Stomach (tissue), 4 donors: ENCODE measurements around the gene COL9A2.

ENCODE experiments used
- CTCF ChIP-seq, 7 experiments: fragments of 450-650 bp in 4 of 7; fragments of 200-600 bp in 3 of 7; sonication (generic) in 3 of 7; IDR thresholded peaks; one replicate each; pipeline ENCODE4 v1.5.1; 2016 to 2019; ENCODE audit warnings: antibody characterized with exemption in 7 of 7, control low read depth in 2 of 7, mild to moderate bottlenecking in 1 of 7
- EP300 ChIP-seq: sonication (generic); formaldehyde crosslinking; IDR thresholded peaks from one replicate; pipeline ENCODE4 v1.6.1; 2017; ENCODE audit warnings: antibody characterized with exemption
- POLR2A ChIP-seq, 4 donors: fragments of 450-650 bp; IDR thresholded peaks; one replicate each; pipeline ENCODE4 v1.6.1; 2016; ENCODE audit warnings: antibody characterized with exemption in 4 of 4, control low read depth in 2 of 4, mild to moderate bottlenecking in 1 of 4, moderate library complexity in 1 of 4
- POLR2AphosphoS5 ChIP-seq, 3 donors: sonication (generic); formaldehyde crosslinking; IDR thresholded peaks; one replicate each; pipeline ENCODE4 v1.6.1; 2016; ENCODE audit warnings: antibody characterized with exemption in 3 of 3

GRCh38 chr1:40352126-40352525 is 35.0 kb upstream of the COL9A2 start:
- TF ChIP-seq CTCF (IDR thresholded peaks at IDR 0.05) = no peak
- TF ChIP-seq POLR2AphosphoS5 (IDR thresholded peaks at IDR 0.05) = no peak
- no peak for TF ChIP-seq POLR2A (IDR thresholded peaks at IDR 0.05)
- no peak for TF ChIP-seq EP300
